Activated CD8-positive, alpha-beta memory T cell treated with anti-CD3 and anti-CD28 coated beads for 48 hours (primary cell): Measurements from ENCODE around the gene CFAP46.

Experiments used
- DNase-seq, 3 experiments: peaks; one replicate each; pipeline ENCODE4 v3.0.0-alpha.2; 2020; ENCODE audit warnings: low read depth in 2 of 3, low spot score in 2 of 3

CFAP46 gene

DNA sequence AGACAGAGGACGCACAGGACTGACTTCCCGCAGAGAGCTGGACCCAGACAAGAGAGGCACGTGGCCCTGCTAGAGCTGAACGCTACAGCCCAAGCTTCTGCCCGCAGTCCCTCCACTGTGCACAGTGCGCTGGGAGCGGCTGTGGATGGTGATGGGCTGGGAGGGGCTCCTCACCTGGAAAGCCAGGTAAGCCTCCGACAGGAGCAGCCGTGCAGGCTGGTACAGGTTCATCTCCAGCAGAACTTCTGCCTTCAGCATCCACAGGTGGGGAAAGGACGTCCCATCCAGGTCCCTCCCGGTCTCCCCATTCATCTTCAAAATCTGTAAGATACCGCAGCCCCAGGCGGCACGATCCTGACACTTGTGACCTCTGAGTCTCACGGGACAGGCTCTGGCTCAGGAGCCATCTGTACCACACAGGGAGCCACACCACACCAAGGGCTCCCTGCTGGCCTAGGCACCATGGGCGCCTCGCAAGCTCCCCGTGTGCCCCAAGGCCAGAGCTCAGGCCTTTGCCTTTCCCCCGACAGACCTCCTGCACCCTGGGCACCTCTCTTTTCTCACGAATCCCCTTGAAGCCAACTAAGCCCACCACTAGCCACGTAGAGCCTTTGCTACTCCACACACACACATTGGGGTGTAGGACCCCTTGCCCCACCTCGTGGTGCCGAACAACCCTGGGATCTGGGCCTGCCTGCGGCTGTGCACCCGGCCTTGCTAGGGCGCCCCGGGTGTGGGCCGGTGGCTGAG lies 76.3 kb downstream of the CFAP46 start:
- DNase-seq: no peak

GRCh38 chr10:132865171-132865631 lies 77.2 kb downstream of the CFAP46 start:
- DNase-seq: no peak

GRCh38 chr10:132862485-132863420 lies 79.6 kb downstream of the CFAP46 start:
- DNase-seq: no peak

GRCh38 chr10:132861884-132862461 lies 80.4 kb downstream of the CFAP46 start:
- no peak for DNase-seq

- no peak for DNase-seq
Observed at GRCh38 chr10:132861116-132861691, 81.2 kb downstream of the CFAP46 start.

DNA sequence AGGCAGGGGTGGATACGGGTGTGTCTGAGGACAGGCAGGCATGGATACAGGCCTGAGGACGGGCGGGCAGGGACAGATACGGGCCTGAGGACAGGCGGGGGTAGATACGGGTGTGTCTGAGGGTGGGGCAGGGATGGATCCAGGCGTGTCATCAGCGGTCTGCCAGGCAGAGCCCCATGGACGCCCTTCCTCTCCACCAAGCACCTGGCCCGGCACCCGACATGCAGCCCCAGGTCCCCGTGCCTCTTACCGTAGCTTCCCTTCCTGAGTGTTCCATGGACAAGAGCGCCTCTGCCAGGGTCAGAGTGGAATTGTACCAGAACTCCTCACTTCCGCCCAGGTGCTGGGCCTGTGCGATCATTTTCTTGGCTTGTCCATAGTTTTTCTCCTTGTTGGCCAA lies 81.8 kb downstream of the CFAP46 start:
- DNase-seq: no peak

- no peak for DNase-seq
Observed at GRCh38 chr10:132859084-132859855, 83.1 kb downstream of the CFAP46 start.

GRCh38 chr10:132858121-132859081 lies 84.0 kb downstream of the CFAP46 start:
- no peak for DNase-seq

- no peak for DNase-seq
Observed at GRCh38 chr10:132856869-132857524, 85.4 kb downstream of the CFAP46 start.

- no peak for DNase-seq
Observed at GRCh38 chr10:132855889-132856288, 86.5 kb downstream of the CFAP46 start.

DNA sequence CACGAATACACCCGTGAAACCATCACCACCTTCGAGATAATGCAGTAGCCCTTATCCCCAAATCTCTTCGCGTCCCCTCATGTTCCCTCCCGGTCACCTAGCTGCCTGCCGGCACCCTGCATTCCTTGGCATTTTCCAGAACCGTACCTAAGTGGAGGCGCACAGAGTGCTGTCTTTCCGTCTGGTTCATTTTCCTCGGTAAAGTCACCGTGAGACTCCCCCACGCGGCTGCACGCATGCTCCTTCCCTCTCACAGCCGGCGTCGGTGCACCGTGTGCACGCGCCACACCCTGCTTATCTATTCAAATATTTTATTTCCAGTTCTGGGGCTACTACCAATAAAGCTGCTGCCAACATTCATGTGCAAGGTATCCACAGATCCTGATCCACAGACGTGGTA lies 90.9 kb downstream of the CFAP46 start:
- DNase-seq: no peak

- no peak for DNase-seq
Observed at GRCh38 chr10:132850896-132851295, 91.5 kb downstream of the CFAP46 start.

DNA sequence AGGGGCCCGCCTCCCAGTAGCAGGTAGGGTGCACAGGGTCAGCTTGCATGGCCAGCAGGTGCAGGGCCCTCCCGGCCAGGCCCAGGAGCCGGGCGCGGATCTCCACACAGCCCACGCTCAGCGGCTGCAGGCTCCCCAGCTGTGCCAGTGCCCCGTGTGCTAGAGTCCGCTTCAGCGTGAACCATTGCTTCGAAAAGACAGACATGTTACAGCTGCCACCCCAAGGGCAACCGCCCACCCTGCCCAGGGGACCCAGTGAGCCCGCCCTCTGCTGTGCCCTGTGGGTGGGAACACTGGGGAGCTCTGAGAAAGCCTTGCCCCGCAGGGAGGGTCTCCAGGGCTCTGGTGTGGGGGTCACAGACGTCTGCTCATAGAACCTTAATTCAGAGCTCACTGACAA lies 92.1 kb downstream of the CFAP46 start:
- DNase-seq: no peak

GRCh38 chr10:132849546-132850031 lies 92.8 kb downstream of the CFAP46 start:
- DNase-seq: no peak

GRCh38 chr10:132848951-132849545 lies 93.3 kb downstream of the CFAP46 start:
- no peak for DNase-seq

- DNase-seq: no peak
Observed at GRCh38 chr10:132848291-132848701, 94.1 kb downstream of the CFAP46 start.

DNA sequence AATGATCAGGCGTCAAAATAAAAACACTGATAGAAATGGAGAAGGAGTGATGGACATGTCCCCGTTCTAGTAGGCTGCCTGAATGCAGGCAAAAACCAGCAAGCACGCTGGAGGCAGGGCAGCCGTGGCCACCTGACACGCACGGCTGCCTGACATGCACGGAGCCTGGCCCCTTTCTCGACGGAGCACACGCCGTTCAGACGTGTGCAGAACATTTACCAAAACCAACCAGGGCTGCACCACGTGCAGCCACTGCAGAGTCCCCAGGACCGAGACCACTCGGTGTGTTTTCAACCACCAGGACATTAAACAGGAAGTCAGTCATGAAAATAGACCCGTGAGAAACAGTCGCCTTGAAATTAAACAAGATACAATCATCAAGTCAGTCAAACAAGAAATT lies 94.5 kb downstream of the CFAP46 start:
- DNase-seq: no peak

GRCh38 chr10:132847416-132847777 lies 95.0 kb downstream of the CFAP46 start:
- no peak for DNase-seq
